ENCODE results near the gene LRRC8C.

- no peak for TF ChIP-seq CTCF (IDR thresholded peaks at IDR 0.05; ENCODE audit: poor library complexity)
- no peak for TF ChIP-seq EZH2phosphoT487 (IDR thresholded peaks at IDR 0.05; ENCODE audit: low read depth, severe bottlenecking, unreplicated experiment)
Observed at GRCh38 chr1:89615676-89616598, 17.0 kb upstream of the LRRC8C start.

Data from hepatocyte (in vitro differentiated cells).